ENCODE results near the gene TGM1.
"Not testable (repeated sequence)": the region's sequence is repeated elsewhere in the genome, so short reads cannot be mapped to it uniquely, and the experiment has no call there.

The TGM1 gene

DNA sequence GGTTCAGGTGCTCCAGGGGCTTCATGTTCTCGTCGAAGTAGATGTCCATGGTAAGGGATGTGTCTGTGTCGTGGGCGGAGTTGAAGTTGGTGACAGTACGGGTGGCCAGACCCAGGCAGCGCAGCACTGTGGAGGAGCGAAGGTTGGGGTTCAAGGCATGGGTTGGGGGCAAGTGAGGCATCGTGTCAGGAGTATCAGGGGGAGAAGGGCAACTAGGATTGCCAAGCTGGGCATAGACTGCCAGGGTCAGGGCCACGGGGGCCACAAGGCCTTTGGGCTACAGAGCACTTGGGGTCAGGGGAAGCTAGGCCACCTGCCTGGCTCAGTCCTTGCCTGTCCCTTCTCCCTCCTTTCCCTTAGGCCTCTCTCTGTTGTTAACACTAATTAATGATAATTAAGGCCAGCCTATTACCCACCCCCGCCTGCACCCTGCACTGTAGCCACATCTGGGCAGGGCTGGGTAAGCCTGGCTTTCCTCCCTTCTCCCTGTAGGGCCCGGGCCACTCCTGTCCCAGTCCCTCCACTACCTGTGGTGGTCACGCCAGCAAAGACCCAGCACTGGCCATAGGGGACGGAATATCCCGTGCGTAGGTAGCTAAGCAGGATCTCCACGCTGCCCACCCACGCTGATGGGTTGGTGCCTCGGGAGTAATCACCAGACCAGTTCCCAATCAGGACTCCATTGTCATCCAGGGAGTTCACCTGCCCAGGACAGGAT lies 4.3 kb downstream of the TGM1 start:
- TF ChIP-seq POLR2A (IDR thresholded peaks at IDR 0.05; ENCODE audit: low read length) (no peak), GATA1 (IDR thresholded peaks at IDR 0.05; ENCODE audit: low read depth, low read length) (no peak)
- DNase-seq, result no peak

DNA sequence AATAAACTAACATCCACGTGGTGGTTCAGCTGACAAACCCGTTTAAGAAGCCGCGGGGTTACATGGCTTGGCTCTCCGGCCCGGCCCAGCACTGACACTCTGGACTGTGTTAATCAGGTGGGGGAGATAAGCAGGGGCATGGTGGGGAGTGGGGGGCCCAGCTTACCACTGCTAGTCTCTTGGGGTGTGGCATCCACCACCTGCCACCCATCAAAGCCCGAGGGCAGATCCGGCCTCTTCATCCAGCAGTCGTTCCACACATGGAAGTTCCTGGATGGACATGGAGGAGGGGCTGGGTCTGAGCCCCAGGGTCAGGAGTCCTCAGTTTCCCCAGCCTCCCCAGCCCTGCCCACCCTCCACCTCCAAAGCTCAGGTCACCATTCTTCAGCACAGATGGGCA lies 4.9 kb downstream of the TGM1 start:
- TF ChIP-seq GATA1 (IDR thresholded peaks at IDR 0.05; ENCODE audit: low read depth, low read length) (no peak), POLR2A (IDR thresholded peaks at IDR 0.05; ENCODE audit: low read length) (no peak)
- no peak for DNase-seq

DNA sequence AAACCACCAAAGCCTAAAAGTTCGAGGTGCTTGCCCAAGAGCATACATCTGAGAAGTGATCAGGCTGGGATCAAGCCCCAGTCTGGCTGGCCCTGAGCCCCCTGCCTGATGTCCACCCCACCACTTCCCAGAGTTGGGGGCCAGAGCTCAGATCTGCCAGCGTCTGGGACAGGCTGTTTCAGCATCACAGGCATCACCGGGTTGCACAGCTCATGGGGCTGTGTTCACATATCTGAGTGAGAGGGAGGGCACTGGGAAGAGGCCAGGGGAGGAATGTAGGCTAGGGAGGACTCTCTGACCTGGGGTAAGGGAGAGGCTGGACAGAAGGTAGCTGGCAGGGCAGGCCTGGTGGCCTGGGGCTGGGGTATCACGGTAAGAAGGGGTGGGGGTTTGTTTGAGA lies 6.0 kb downstream of the TGM1 start:
- DNase-seq, result peak in 1 of 2 experiments; percentile 53
- TF ChIP-seq POLR2A (IDR thresholded peaks at IDR 0.05; ENCODE audit: low read length), result no peak
- no peak for TF ChIP-seq GATA1 (IDR thresholded peaks at IDR 0.05; ENCODE audit: low read depth, low read length)

DNA sequence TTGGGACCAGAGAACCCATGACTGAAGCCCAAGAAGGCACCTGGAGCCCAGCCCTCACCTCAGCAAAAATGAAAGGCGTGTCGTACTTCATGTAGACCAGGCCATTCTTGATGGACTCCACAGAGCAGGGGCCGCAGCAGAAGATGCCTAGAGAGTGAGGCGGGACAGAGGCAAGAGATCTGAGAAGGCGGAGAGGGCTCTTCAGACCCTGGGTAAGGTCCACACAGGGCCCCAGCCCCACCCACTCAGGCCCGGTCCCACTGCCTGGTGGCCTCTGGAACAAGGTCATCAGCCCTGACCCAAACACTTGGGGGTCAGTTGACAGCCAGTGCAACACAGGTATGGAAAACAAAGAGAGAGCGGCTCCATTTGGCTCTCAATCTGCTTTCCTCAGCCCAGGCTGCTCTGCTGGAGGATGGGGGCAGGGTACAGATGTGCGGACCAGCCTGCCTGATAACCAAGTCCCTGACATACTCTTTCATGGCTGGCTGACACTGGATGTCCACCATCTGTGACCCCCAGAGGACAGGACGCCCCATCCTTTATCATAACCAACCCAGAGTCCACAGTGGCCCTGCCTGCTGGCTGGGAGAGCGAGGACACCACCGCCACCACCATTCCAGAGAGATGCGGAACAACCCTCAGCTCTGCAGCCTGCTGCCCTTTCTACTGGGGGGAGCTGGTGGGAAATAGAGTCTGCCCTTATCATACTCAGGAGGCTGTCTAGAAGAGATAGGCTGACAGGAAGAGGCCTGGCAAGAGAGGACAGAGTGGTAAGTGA lies 6.9 kb downstream of the TGM1 start:
- peak; percentile 89 to 95 for DNase-seq
- no peak for TF ChIP-seq POLR2A (IDR thresholded peaks at IDR 0.05; ENCODE audit: low read length)
- TF ChIP-seq GATA1 (IDR thresholded peaks at IDR 0.05; ENCODE audit: low read depth, low read length), result peak; percentile 77

DNA sequence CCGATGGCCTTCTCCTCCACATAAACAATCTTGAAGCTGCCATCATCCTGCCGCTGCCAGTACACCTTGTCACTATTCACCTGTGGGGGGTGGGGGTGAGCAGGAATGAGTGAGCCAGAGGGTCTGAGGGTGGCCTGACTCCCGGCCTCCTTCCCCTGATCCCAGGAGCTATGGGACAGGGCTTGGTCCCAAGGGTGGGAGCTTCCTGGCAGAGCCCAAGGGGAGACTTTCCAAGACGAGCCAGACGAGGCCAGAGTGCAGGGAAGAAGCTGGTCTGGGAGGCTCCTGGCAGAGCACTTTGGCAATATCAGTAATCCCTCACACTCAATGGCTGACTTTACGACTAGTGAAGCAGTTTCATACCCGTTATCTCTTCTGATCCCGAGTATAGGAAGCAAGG lies 7.5 kb downstream of the TGM1 start:
- no peak for DNase-seq
- no peak for TF ChIP-seq POLR2A (IDR thresholded peaks at IDR 0.05; ENCODE audit: low read length)
- TF ChIP-seq GATA1 (IDR thresholded peaks at IDR 0.05; ENCODE audit: low read depth, low read length), result no peak

DNA sequence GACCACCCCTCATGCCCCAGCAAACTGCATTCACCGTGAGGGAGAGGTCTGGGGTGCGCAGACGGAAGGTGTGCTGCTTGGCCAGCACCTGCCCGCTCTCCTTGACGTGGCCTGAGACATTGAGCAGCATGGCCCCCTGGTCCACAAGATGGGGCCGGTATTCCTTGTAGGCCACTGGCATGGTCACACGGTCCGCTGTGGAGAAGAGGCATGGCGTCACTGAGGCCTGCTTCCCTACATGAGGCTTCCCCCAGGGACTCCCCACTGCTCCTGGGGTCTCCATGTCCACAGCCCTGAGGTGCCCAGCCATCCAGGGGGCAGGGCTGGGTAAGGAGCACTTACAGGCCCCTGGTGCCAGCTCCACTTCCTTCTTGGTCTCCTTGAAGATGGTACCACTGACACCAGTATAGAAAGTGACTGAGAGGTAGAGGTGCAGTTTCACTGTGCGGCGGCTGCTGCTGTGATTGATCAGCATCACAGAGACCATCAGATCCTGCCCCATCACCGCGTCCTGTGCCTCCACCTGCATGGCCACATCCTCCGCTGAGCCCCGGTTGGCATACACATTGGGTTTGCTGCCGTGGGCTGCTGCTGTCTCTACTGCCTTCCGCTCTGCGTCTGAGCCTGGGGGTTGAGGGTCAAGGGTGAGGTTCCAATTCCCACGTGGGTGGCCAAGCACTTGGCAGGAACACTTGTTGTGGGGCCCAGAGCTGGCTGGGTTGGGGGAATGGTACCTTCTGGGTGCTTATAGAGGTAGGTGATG lies 8.2 kb downstream of the TGM1 start:
- no peak for DNase-seq
- TF ChIP-seq POLR2A (IDR thresholded peaks at IDR 0.05; ENCODE audit: low read length) (no peak), GATA1 (IDR thresholded peaks at IDR 0.05; ENCODE audit: low read depth, low read length) (no peak)

DNA sequence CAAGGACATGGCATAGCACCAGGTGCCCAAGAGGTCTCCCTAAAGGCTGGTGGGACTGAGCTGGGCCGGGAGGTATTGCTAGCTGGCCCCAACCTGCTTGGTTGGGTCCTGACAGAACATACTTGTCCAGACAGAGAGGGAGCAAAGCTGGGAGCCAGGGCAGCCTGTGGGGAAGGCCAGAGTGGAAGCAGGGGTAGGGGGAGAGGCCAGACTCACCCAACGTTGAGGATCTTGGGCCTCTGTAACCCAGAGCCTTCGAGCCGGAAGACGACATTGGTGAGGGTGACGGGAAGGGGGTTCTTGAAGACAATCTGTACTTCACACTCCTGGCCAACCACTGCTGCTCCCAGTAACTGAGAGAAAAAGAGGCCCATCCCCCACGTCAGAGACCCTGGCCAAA lies 9.0 kb downstream of the TGM1 start:
- no peak for DNase-seq
- no peak for TF ChIP-seq GATA1 (IDR thresholded peaks at IDR 0.05; ENCODE audit: low read depth, low read length)
- TF ChIP-seq POLR2A (IDR thresholded peaks at IDR 0.05; ENCODE audit: low read length), result no peak

DNA sequence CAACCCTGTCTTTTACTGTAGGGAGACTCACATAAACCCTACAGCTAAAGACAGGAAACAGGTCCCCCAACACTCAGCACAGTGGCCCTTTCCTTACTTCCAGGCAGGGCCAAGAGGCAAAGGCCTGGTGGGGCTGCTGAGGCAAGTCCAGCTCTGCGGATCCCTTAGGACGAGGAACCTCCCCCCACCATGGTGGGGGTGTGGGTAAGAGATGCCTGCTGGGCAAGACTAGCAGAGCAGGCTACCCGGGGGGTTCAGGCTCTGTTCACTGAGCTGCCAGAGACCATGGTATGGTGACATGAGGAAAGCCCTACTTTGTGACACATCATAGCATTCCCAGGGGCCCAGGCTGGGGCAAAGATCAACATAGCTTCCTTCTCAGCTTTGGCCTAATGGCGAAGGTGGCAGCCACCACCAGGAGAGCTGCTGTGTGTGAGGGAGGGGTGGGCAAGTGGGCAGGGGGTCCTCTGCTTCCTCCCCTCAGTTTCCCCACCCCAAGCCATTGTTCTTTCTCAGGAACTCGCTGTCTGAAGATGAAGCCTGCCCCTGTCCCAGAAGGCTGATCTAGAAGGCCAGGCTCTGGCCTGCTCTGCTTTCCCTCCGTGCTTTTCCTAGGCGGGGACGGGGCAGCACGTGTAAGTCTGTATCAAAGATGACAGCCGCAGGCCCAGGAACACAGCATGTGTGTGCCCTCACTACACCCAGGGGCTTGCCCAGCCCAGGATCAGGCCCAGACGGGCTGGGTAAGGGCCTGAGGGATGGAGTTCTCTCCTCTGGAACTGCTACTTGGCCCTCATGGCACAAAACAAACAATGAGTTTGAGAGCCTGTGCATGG lies 10.5 kb downstream of the TGM1 start:
- no peak for DNase-seq
- TF ChIP-seq POLR2A (IDR thresholded peaks at IDR 0.05; ENCODE audit: low read length) (no peak), GATA1 (IDR thresholded peaks at IDR 0.05; ENCODE audit: low read depth, low read length) (no peak)

DNA sequence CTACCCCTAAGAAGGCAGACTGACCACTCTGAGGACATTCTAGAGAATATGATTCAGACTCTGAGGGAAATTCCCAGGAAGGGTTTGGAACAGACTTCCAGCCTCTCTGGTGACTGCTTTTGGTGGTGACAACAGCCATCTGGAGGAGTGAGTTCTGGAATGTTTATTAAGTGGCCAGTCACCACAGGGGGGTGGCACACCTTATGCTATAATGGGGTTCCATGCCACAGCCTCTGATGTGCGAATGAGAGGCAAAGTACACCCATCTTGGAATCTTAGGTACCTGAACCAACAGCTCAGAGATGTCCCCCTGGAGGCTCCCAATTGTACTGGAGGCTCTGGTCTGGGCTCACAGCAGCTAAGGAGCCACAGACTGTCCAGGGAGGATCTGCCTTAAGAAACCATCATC lies 11.1 kb downstream of the TGM1 start:
- no peak for TF ChIP-seq GATA1 (IDR thresholded peaks at IDR 0.05; ENCODE audit: low read depth, low read length)
- no peak for TF ChIP-seq POLR2A (IDR thresholded peaks at IDR 0.05; ENCODE audit: low read length)
- no peak for DNase-seq

DNA sequence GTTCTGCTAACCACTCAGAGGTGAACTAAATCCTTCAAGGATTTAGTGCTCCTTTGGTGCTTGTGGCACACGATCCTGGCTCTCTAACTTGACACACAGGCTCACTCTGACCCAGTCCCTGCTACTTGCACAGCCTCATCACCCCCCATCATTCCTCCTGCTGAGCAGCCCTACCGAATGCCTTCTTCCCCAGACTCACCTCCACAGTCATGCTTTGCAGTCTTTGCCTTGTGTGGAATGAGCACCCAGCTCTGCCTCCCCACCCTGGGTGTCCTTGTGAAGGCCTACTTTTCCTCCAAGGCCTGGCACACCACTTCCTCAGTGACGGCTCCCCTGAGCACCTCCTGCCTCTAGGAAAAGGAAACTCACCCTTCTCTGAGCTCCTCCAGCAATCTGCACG lies 12.6 kb downstream of the TGM1 start:
- no peak for DNase-seq
- TF ChIP-seq POLR2A (IDR thresholded peaks at IDR 0.05; ENCODE audit: low read length), result no peak
- no peak for TF ChIP-seq GATA1 (IDR thresholded peaks at IDR 0.05; ENCODE audit: low read depth, low read length)

DNA sequence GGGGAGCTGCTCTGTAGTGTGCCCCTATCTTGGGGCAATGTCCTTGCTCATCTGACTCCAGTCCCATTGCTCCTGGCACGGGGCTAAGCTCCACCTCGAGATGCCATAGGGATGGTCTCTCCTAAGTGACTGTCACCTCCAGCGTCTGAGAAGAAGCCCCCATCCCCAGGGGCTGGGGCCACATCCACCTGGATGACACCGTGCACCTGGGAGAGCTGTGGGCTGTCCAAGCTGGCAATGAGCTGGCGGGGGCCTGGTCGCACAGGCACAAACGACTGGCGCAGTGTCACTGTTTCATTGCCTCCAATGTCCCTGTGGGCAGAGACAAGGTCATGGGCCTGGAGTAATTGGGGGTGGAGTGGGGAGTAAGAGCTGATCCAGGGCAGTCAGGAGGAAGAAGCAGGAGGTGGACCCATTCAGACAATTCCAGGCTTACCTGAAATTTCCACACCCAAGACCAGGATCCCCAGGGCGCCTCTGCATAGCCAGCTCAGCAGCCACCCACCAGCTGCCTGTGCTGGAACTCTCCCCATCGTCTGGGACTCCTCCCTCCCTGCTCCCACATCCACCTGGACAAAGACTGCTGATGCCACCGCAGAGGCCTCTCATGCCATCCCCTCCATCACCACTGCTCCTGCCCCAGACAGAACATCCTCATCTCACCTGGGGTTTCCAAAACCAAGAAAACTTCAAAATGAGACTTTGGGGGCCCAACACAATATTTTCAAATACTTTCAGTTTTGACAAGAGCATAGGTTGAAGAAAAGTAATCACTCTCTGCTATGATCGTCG lies 13.6 kb downstream of the TGM1 start:
- no peak for TF ChIP-seq POLR2A (IDR thresholded peaks at IDR 0.05; ENCODE audit: low read length)
- no peak for TF ChIP-seq GATA1 (IDR thresholded peaks at IDR 0.05; ENCODE audit: low read depth, low read length)
- no peak for DNase-seq

DNA sequence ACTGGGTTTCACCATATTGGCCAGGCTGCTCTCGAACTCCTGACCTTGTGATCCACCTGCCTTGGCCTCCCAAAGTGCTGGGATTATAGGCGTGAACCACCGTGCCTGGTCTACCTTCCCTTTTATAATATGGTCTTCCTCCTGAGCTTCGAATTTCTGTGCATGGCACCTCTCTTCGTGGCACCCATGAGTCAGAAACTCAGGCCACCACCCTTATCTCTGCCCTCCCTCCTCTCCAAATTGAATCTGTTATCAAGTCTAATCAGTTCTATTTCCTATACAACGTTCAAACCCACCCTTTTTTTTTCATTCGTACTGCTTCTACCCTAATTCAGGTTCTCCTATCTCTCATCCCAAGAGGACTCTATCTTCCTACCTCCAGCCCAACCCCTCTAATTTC lies 15.6 kb downstream of the TGM1 start:
- DNase-seq, result peak; percentile 26 to 53
- TF ChIP-seq POLR2A (IDR thresholded peaks at IDR 0.05; ENCODE audit: low read length), result no peak
- TF ChIP-seq GATA1 (IDR thresholded peaks at IDR 0.05; ENCODE audit: low read depth, low read length), result no peak

DNA sequence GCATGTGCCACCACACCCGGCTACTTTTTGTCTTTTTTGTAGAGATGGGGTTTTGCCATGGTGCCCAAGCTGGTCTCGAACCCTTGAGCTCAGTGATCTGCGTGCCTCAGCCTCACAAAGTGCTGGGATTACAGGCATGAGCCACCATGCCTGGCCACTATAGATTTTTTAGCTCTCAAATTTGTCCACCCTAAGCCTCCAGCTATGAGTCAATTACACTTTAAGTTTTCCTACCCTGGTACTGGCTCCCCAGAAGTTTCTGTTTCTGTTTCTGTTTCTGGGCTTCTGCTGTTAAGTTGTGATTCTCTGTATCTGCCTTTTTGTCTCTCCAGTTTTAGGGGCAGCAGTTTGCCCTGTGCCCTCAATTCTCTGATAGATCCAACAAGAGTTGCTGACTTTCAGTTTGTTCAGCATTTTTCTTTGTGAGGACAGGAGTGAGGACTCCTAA lies 16.2 kb downstream of the TGM1 start:
- TF ChIP-seq POLR2A (IDR thresholded peaks at IDR 0.05; ENCODE audit: low read length) (no peak), GATA1 (IDR thresholded peaks at IDR 0.05; ENCODE audit: low read depth, low read length) (no peak)
- peak in 1 of 2 experiments; percentile 30 for DNase-seq

DNA sequence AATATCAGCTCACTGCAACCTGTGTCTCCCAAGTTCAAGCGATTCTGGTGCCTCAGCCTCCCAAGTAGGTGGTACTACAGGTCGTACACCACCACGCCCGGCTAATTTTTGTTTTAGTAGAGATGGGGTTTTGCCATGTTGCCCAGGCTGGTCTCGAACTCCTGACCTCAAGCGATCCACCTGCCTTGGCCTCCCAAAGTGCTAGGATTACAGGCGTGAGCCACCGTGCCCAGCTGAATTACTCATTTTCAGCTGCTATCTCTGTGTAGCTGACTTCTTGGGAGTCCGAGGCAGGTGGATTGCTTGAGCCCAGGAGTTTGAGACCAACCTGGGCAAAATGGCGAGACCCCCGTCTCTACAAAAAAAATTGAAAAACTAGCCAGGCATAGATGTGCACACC lies 17.6 kb downstream of the TGM1 start:
- DNase-seq, result not testable (repeated sequence)
